ENCODE measurements around the gene PAQR5. TPM values are rescaled to one million over a fixed set of nuclear protein-coding genes. Genes with fewer than 3 reads are reported as not detected.
"Not testable (repeated sequence)": the region's sequence is repeated elsewhere in the genome, so short reads cannot be mapped to it uniquely, and the experiment has no call there.

PAQR5 gene
- polyA plus RNA-seq, 4 donors: 28.3 to 35.8 (median 33.6) TPM

- DNase-seq (ENCODE audit: low read depth in 4 of 4, low spot score in 2 of 4): no peak
These were observed 16.0 kb downstream of the PAQR5 start for GRCh38 chr15:69314736-69315135.

- DNase-seq (ENCODE audit: low read depth in 4 of 4, low spot score in 2 of 4): no peak
These were observed 16.8 kb downstream of the PAQR5 start for GRCh38 chr15:69315402-69316110.

- DNase-seq (ENCODE audit: low read depth in 4 of 4, low spot score in 2 of 4): no peak
These were observed 17.6 kb downstream of the PAQR5 start for GRCh38 chr15:69316291-69316690.

GRCh38 chr15:69317392-69317841, 18.7 kb downstream of the PAQR5 start:
- no peak for DNase-seq (ENCODE audit: low read depth in 4 of 4, low spot score in 2 of 4)

- DNase-seq (ENCODE audit: low read depth in 4 of 4, low spot score in 2 of 4): no peak
These were observed 19.3 kb downstream of the PAQR5 start for GRCh38 chr15:69318033-69318432.

GRCh38 chr15:69319384-69320375, 21.0 kb downstream of the PAQR5 start:
- no peak for DNase-seq (ENCODE audit: low read depth in 4 of 4, low spot score in 2 of 4)

GRCh38 chr15:69320977-69321554, 22.4 kb downstream of the PAQR5 start:
- DNase-seq (ENCODE audit: low read depth in 4 of 4, low spot score in 2 of 4): no peak

GRCh38 chr15:69323893-69324430, 25.2 kb downstream of the PAQR5 start:
- DNase-seq (ENCODE audit: low read depth in 4 of 4, low spot score in 2 of 4): no peak

GRCh38 chr15:69324565-69324964, 25.9 kb downstream of the PAQR5 start:
- DNase-seq (ENCODE audit: low read depth in 4 of 4, low spot score in 2 of 4): no peak

GRCh38 chr15:69325456-69325971, 26.8 kb downstream of the PAQR5 start:
- DNase-seq (ENCODE audit: low read depth in 4 of 4, low spot score in 2 of 4): no peak

GRCh38 chr15:69328080-69328479, 29.4 kb downstream of the PAQR5 start:
- no peak for DNase-seq (ENCODE audit: low read depth in 4 of 4, low spot score in 2 of 4)

- no peak for DNase-seq (ENCODE audit: low read depth in 4 of 4, low spot score in 2 of 4)
These were observed 30.0 kb downstream of the PAQR5 start for GRCh38 chr15:69328739-69329138.

GRCh38 chr15:69337138-69337537, 38.4 kb downstream of the PAQR5 start:
- no peak for DNase-seq (ENCODE audit: low read depth in 4 of 4, low spot score in 2 of 4)

GRCh38 chr15:69338535-69339213, 40.0 kb downstream of the PAQR5 start:
- no peak for DNase-seq (ENCODE audit: low read depth in 4 of 4, low spot score in 2 of 4)

- DNase-seq (ENCODE audit: low read depth in 4 of 4, low spot score in 2 of 4): not testable (repeated sequence)
These were observed 40.5 kb downstream of the PAQR5 start for GRCh38 chr15:69339214-69339543.

GRCh38 chr15:69340243-69340900, 41.7 kb downstream of the PAQR5 start:
- DNase-seq (ENCODE audit: low read depth in 4 of 4, low spot score in 2 of 4): no peak

GRCh38 chr15:69341356-69341755, 42.6 kb downstream of the PAQR5 start:
- no peak for DNase-seq (ENCODE audit: low read depth in 4 of 4, low spot score in 2 of 4)

GRCh38 chr15:69342460-69343076, 43.9 kb downstream of the PAQR5 start:
- DNase-seq (ENCODE audit: low read depth in 4 of 4, low spot score in 2 of 4): no peak

GRCh38 chr15:69343133-69343532, 44.4 kb downstream of the PAQR5 start:
- DNase-seq (ENCODE audit: low read depth in 4 of 4, low spot score in 2 of 4): no peak
